ENCODE results near the gene PCNX3. TPM values are rescaled to one million over a fixed set of nuclear protein-coding genes. Genes with fewer than 3 reads are reported as not detected.

PCNX3 gene
- total and polyA plus RNA-seq, 2 of the 13 experiments (the other 11 are each of a cell fraction or from before 2014, with no cell fraction given): 16.2 to 23.0 TPM

DNA sequence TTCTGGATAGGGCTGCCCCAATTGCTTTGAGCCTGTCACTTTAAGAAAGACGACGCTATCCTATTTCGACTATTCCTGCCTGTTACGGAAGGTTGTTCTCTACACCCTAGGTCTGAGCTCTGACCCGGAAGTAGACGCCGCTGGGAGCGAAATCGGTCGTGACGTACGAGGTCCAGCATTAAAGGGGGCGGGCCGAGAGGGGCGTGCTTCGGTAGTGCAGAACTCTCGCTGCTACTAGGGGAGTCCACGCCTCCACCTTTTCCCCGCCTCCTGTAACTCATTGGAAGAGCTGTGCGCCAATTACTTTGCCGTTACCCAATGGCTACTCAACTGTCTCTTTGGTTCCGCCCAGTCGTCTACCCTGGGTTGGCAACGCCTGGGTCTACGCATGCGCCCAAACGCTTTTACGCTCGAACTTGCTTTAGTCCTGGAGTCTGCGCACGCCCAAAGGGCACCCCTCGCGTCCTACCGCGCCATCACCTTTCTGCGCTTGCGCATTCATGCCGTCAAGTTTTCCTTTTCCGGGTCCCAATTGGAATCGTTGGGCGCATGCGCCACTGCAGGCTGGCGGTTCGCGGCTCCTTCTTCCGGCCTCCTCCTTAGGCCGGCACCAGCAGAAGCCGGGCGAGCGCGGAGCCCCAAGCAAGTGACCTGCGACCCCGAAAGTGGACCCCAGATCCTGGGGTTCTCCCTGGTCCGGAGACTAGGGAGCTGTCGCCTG lies at the start of gene PCNX3 (continued):
- TF ChIP-seq PHF20 (CRISPR knock-in tag; IDR thresholded peaks at IDR 0.05) (peak; percentile 90), POLR2AphosphoS5 (IDR thresholded peaks at IDR 0.05; ENCODE audit: low read depth, low read length) (peak; percentile 61), EP300 (IDR thresholded peaks at IDR 0.05; ENCODE audit: low read depth in 2 of 2, low read length in 2 of 2) (0 out of 4 replicates have a peak, but pooled peaks of 1 of the 2 experiments have one; percentile 27), EP300 (CRISPR knock-in tag; IDR thresholded peaks at IDR 0.05; ENCODE audit: borderline replicate concordance) (no peak; the same call in 1 of the 2 replicates), FIP1L1 (IDR thresholded peaks at IDR 0.05; ENCODE audit: borderline replicate concordance, insufficient read depth, low read depth, low read length) (no peak), ZNF891 (CRISPR knock-in tag; IDR thresholded peaks at IDR 0.05) (peak; percentile 39; the same call in 1 of the 2 replicates), MBD4 (IDR thresholded peaks at IDR 0.05; ENCODE audit: borderline replicate concordance, low read length) (no peak), ZNF274 (CRISPR knock-in tag; IDR thresholded peaks at IDR 0.05) (no peak), ISL2 (CRISPR knock-in tag; IDR thresholded peaks at IDR 0.05) (peak; percentile 48), SNRNP70 (IDR thresholded peaks at IDR 0.05; ENCODE audit: low read depth, low read length) (no peak), PAX8 (CRISPR knock-in tag; IDR thresholded peaks at IDR 0.05; ENCODE audit: borderline replicate concordance) (no peak), ARNT (IDR thresholded peaks at IDR 0.05) (no peak), ZNF850 (CRISPR knock-in tag; conservative IDR thresholded peaks at IDR 0.05) (no peak), ZNF878 (CRISPR knock-in tag; IDR thresholded peaks at IDR 0.05) (0 out of 2 replicates have a peak, but pooled peaks have one; percentile 21), FOXO1 (CRISPR knock-in tag; IDR thresholded peaks at IDR 0.05) (no peak), ZNF7 (CRISPR knock-in tag; IDR thresholded peaks at IDR 0.05) (no peak), GATA4 (IDR thresholded peaks at IDR 0.05; ENCODE audit: borderline replicate concordance, low read depth) (no peak), AGO1 (IDR thresholded peaks at IDR 0.05; ENCODE audit: low read depth, low read length, poor library complexity, severe bottlenecking) (no peak), JUNB (CRISPR knock-in tag; IDR thresholded peaks at IDR 0.05; ENCODE audit: borderline replicate concordance) (no peak), ZBTB37 (CRISPR knock-in tag; IDR thresholded peaks at IDR 0.05) (no peak)
- TF ChIP-seq, protein P1, sequence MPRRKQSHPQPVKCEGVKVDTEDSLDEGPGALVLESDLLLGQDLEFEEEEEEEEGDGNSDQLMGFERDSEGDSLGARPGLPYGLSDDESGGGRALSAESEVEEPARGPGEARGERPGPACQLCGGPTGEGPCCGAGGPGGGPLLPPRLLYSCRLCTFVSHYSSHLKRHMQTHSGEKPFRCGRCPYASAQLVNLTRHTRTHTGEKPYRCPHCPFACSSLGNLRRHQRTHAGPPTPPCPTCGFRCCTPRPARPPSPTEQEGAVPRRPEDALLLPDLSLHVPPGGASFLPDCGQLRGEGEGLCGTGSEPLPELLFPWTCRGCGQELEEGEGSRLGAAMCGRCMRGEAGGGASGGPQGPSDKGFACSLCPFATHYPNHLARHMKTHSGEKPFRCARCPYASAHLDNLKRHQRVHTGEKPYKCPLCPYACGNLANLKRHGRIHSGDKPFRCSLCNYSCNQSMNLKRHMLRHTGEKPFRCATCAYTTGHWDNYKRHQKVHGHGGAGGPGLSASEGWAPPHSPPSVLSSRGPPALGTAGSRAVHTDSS (CRISPR knock-in tag; conservative IDR thresholded peaks at IDR 0.05): no peak
- TF ChIP-seq, protein P2, sequence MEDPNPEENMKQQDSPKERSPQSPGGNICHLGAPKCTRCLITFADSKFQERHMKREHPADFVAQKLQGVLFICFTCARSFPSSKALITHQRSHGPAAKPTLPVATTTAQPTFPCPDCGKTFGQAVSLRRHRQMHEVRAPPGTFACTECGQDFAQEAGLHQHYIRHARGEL (CRISPR knock-in tag; IDR thresholded peaks at IDR 0.05): no peak
- TF ChIP-seq, protein P3, sequence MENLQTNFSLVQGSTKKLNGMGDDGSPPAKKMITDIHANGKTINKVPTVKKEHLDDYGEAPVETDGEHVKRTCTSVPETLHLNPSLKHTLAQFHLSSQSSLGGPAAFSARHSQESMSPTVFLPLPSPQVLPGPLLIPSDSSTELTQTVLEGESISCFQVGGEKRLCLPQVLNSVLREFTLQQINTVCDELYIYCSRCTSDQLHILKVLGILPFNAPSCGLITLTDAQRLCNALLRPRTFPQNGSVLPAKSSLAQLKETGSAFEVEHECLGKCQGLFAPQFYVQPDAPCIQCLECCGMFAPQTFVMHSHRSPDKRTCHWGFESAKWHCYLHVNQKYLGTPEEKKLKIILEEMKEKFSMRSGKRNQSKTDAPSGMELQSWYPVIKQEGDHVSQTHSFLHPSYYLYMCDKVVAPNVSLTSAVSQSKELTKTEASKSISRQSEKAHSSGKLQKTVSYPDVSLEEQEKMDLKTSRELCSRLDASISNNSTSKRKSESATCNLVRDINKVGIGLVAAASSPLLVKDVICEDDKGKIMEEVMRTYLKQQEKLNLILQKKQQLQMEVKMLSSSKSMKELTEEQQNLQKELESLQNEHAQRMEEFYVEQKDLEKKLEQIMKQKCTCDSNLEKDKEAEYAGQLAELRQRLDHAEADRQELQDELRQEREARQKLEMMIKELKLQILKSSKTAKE (CRISPR knock-in tag; IDR thresholded peaks at IDR 0.05; ENCODE audit: borderline replicate concordance): no peak
